OCI-LY1 (cell line): ENCODE measurements around the gene MKRN2.

Source experiments
- H2AFZ ChIP-seq: fragments of 200-600 bp; sonication (generic), shearing (Covaris generic); 2 replicates; pipeline ENCODE4 v1.6.0; 2014; ENCODE audit warnings: antibody characterized with exemption, mild to moderate bottlenecking, low read length
- H3F3A ChIP-seq: fragments of 200-600 bp; sonication (generic), shearing (Covaris generic); 2 replicates; pipeline ENCODE4 v1.6.0; 2014; ENCODE audit warnings: mild to moderate bottlenecking, antibody characterized with exemption, low read length, moderate library complexity; ENCODE audit not compliant: insufficient read depth
- H3K27ac ChIP-seq: fragments of 200-600 bp; sonication (generic); 2 replicates; pipeline ENCODE4 v1.5.1; 2014; ENCODE audit warnings: low read length, mixed run types, mild to moderate bottlenecking, low read depth; ENCODE audit not compliant: poor library complexity, severe bottlenecking
- H3K27me3 ChIP-seq: fragments of 200-600 bp; sonication (generic); 2 replicates; pipeline ENCODE4 v1.6.0; 2014; ENCODE audit warnings: antibody characterized with exemption, mild to moderate bottlenecking, low read length, moderate library complexity; ENCODE audit not compliant: insufficient read depth
- H3K36me3 ChIP-seq: fragments of 200-600 bp; sonication (generic); 2 replicates; pipeline ENCODE4 v1.6.1; 2014; ENCODE audit warnings: mild to moderate bottlenecking, antibody characterized with exemption, low read length, moderate library complexity, mixed read lengths; ENCODE audit not compliant: insufficient read depth
- H3K4me1 ChIP-seq: fragments of 200-600 bp; sonication (generic); 2 replicates; pipeline ENCODE4 v1.5.1; 2014; ENCODE audit warnings: mild to moderate bottlenecking, low read length, moderate library complexity; ENCODE audit not compliant: insufficient read depth, severe bottlenecking
- H3K4me2 ChIP-seq: fragments of 200-600 bp; sonication (generic), shearing (Covaris generic); 2 replicates; pipeline ENCODE4 v1.6.1; 2014; ENCODE audit warnings: low read length
- H3K4me3 ChIP-seq: fragments of 200-600 bp; sonication (generic); 2 replicates; pipeline ENCODE4 v1.5.1; 2014; ENCODE audit warnings: low read length, low read depth, mild to moderate bottlenecking, mixed read lengths; ENCODE audit not compliant: poor library complexity, severe bottlenecking
- H3K79me2 ChIP-seq: fragments of 200-600 bp; shearing (Covaris generic); 2 replicates; pipeline ENCODE4 v1.6.1; 2016; ENCODE audit warnings: mixed run types, low read length, mixed read lengths; ENCODE audit not compliant: insufficient read depth
- H3K9ac ChIP-seq: fragments of 200-600 bp; sonication (generic), shearing (Covaris generic); 2 replicates; pipeline ENCODE4 v1.6.1; 2014; ENCODE audit warnings: mild to moderate bottlenecking, low read length, mixed read lengths
- H3K9me2 ChIP-seq: fragments of 200-600 bp; sonication (generic), shearing (Covaris generic); 2 replicates; pipeline ENCODE4 v1.6.1; 2014; ENCODE audit warnings: low read depth, mild to moderate bottlenecking, low read length, mixed read lengths
- H3K9me3 ChIP-seq: fragments of 200-600 bp; shearing (Covaris generic); 2 replicates; pipeline ENCODE4 v1.6.1; 2014; ENCODE audit warnings: low read length, mixed read lengths
- H4K20me1 ChIP-seq: fragments of 200-600 bp; sonication (generic), shearing (Covaris generic); 2 replicates; pipeline ENCODE4 v1.6.0; 2016; ENCODE audit warnings: mild to moderate bottlenecking, low read length; ENCODE audit not compliant: insufficient read depth
- CTCF ChIP-seq: fragments of 200-600 bp; sonication (generic), shearing (Covaris generic); IDR thresholded peaks from 2 replicates; pipeline ENCODE4 v1.5.1; 2017; ENCODE audit warnings: mild to moderate bottlenecking, antibody characterized with exemption, low read length, moderate library complexity, mixed read lengths
- EZH2 ChIP-seq: fragments of 200-600 bp; sonication (generic), shearing (Covaris generic); IDR thresholded peaks from 2 replicates; pipeline ENCODE4 v1.8.0; 2017; ENCODE audit warnings: borderline replicate concordance, mixed run types, mild to moderate bottlenecking, antibody characterized with exemption, low read length, moderate library complexity, mixed read lengths

The MKRN2 gene

GRCh38 chr3:12515631-12516030, 41.3 kb upstream of the MKRN2 start:
- no peaks in the 10 kb centered on the region for H3K4me1 ChIP-seq
- peaks cover 12% of the 10 kb centered on the region for H3K36me3 ChIP-seq

DNA sequence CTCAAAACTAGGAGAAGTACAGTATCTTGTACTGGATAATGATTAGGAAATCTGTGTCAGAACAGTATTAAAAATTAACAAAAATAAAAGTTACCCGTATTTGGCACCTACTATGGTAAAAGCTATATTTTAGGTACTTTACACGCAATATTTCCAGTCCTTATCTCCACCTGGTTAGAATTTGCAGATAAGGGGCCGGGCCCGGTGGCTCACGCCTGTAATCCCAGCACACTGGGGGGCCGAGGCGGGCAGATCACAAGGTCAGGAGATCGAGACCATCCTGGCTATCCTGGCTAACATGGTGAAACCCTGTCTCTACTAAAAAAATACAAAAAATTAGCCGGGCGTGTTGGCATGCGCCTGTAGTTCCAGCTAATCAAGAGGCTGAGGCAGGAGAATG, 40.0 kb upstream of the MKRN2 start:
- no peaks in the 10 kb centered on the region for H3K27me3 ChIP-seq
- H3K9me2 ChIP-seq = no peaks in the 10 kb centered on the region
- no peak overlapping the region for H3K9ac ChIP-seq
- H3K4me2 ChIP-seq = no peak overlapping the region
- H2AFZ ChIP-seq = no peak overlapping the region
- H3K36me3 ChIP-seq = peaks cover 17% of the 10 kb centered on the region
- no peaks in the 10 kb centered on the region for H3K4me1 ChIP-seq
- H3K79me2 ChIP-seq = no peaks in the 10 kb centered on the region
- TF ChIP-seq EZH2 = no peak
- no peak for TF ChIP-seq CTCF
- H4K20me1 ChIP-seq = no peaks in the 10 kb centered on the region
- no peak overlapping the region for H3K27ac ChIP-seq
- no peaks in the 10 kb centered on the region for H3K9me3 ChIP-seq
- no peaks in the 10 kb centered on the region for H3F3A ChIP-seq
- no peak overlapping the region for H3K4me3 ChIP-seq

More at GRCh38 chr3:12515631-12516030, 41.3 kb upstream of the MKRN2 start:
- TF ChIP-seq EZH2 = no peak
- TF ChIP-seq CTCF = no peak
- H2AFZ ChIP-seq = no peak overlapping the region
- no peak overlapping the region for H3K4me3 ChIP-seq
- no peaks in the 10 kb centered on the region for H3F3A ChIP-seq
- no peaks in the 10 kb centered on the region for H4K20me1 ChIP-seq
- H3K4me2 ChIP-seq = no peak overlapping the region
- no peak overlapping the region for H3K27ac ChIP-seq
- no peak overlapping the region for H3K9ac ChIP-seq
- no peaks in the 10 kb centered on the region for H3K9me3 ChIP-seq
- H3K79me2 ChIP-seq = no peaks in the 10 kb centered on the region
- H3K9me2 ChIP-seq = no peaks in the 10 kb centered on the region
- H3K27me3 ChIP-seq = no peaks in the 10 kb centered on the region

- no peaks in the 10 kb centered on the region for H3K9me3 ChIP-seq
- H3F3A ChIP-seq = no peaks in the 10 kb centered on the region
- H3K4me3 ChIP-seq = no peak overlapping the region
- peaks cover 16% of the 10 kb centered on the region for H3K36me3 ChIP-seq
- no peaks in the 10 kb centered on the region for H3K9me2 ChIP-seq
- no peaks in the 10 kb centered on the region for H3K27me3 ChIP-seq
- TF ChIP-seq EZH2 (no peak), CTCF (no peak)
- H4K20me1 ChIP-seq = no peaks in the 10 kb centered on the region
- no peak overlapping the region for H3K27ac ChIP-seq
- no peaks in the 10 kb centered on the region for H3K4me1 ChIP-seq
- H3K79me2 ChIP-seq = no peaks in the 10 kb centered on the region
- H3K9ac ChIP-seq = no peak overlapping the region
- no peak overlapping the region for H2AFZ ChIP-seq
- no peak overlapping the region for H3K4me2 ChIP-seq
These were observed 38.4 kb upstream of the MKRN2 start for GRCh38 chr3:12518261-12519028.
